Cerebellar nuclear complex (tissue), 1 donor: ENCODE measurements around the gene REEP6.

ENCODE experiments used
- DNase-seq, 2 experiments: peaks; one replicate each; lab custom pipeline; 2025; lab: John Stamatoyannopoulos, UW

The REEP6 gene

DNA sequence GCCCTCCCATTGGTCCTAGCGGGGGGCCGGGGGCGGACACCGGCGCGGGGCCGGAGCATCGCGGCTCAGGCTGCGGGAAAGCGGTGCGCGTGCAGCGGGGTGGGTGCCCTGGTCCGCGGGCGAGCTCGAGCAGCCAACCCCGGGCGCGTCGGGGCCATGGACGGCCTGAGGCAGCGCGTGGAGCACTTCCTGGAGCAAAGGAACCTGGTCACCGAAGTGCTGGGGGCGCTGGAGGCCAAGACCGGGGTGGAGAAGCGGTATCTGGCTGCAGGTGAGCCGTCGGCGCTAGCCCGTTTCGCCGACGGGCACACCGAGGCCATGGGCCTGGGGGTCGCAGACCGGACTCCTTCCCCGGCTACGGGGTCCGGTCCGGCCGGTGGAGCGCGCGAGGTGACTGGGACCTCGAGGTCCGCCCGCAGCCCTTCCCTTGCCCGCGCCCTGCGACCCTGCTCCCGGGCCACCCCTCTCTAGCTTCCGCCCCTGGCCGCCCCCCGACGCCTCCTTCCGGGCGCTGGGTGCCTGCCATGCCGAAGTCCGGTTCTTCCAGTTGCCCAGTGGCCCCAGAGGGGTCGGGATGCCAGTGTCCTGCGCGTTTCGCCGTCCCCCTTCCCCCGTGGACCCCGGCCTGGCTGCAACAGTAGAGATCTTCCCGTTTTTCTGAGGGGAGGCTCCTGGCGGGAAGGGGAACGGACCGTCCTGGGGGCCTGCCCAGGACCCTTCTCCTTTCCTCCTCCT, at the start of gene REEP6:
REEP6 (plus strand) TSS at position 68 of the 735 bp plus-strand sequence; CDS start at position 157, 89 bp downstream.
- no peak for DNase-seq

- DNase-seq = no peak
These were observed 49.1 kb upstream of the REEP6 start for GRCh38 chr19:1441677-1442438.

DNA sequence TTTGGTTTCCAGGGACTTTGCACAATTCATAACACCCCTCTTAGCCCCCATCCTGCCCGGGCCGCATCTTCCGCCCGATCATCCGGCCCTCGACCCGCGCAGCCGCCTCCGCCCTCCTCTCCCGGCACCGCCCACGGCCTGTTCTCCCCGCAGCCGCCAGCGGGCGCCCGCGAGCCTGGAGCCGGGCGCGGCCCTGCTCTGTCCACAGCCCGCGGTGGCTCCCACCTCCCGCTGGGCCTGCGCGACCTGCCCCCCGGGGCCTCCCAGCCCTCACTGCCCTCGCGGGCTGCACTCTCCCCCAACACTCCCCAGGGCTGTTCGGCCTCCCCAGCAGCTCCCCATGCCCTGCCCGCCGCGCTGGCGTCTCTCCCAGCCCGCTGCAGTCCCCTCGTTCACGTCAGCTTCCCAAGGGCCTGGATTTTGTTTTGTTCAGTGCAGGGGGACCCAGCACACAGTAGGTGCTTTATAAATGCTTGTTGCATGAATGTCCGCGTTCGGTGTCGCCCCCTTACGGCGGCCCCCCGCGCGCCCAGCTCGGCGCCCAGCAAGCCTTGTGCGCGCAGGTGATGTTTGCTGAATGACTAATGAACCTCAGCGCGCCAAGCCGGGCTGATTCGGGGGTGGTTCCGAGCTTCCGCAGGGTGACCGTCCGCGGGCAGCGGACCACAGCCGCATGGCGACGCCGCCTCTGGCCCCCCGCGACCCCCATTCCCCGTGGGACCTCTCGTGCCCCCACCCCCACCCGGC, 45.6 kb upstream of the REEP6 start:
- no peak for DNase-seq

GRCh38 chr19:1445932-1446712, 44.9 kb upstream of the REEP6 start:
- no peak for DNase-seq

- no peak for DNase-seq
These were observed 44.1 kb upstream of the REEP6 start for GRCh38 chr19:1446713-1447481.

DNA sequence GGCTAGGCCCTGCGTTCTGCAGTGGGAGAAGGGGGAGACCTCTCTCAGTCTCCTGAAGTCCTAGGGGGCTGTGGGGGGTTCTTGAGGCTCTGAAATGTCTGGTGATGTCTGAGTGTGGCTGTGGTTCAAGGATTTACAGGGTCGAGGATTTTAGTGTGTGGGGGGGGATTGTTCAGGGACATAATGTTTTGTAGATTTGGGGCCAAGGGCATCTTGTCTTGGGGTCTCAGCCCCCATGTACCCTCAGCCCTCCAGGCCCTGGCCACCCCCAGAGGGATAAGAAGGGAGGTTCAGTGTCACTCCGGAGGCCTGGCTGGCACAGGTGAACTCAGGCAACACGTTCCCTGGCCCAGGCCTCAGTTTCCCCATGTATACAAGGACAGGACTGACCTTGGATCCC, 43.5 kb upstream of the REEP6 start:
- DNase-seq = no peak

DNA sequence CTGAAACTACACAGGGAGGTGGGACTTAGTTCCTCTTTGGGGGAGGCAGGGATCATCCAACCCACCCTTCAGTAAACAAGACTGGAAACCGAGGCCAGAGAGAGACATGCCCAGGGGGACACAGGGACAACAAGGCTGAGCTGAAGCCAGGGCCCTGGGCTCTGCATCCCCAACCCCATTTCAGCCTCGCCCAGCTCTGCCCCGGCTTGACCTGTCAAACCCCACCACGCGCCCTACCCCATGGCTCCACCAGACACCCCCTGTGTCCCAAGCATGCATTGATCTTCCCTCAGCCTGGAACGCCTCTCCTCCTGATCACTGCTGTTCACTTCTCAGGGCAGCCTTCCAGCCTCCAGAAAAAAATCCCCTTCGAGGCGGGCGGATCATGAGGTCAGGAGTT, 43.0 kb upstream of the REEP6 start:
- DNase-seq = no peak

DNA sequence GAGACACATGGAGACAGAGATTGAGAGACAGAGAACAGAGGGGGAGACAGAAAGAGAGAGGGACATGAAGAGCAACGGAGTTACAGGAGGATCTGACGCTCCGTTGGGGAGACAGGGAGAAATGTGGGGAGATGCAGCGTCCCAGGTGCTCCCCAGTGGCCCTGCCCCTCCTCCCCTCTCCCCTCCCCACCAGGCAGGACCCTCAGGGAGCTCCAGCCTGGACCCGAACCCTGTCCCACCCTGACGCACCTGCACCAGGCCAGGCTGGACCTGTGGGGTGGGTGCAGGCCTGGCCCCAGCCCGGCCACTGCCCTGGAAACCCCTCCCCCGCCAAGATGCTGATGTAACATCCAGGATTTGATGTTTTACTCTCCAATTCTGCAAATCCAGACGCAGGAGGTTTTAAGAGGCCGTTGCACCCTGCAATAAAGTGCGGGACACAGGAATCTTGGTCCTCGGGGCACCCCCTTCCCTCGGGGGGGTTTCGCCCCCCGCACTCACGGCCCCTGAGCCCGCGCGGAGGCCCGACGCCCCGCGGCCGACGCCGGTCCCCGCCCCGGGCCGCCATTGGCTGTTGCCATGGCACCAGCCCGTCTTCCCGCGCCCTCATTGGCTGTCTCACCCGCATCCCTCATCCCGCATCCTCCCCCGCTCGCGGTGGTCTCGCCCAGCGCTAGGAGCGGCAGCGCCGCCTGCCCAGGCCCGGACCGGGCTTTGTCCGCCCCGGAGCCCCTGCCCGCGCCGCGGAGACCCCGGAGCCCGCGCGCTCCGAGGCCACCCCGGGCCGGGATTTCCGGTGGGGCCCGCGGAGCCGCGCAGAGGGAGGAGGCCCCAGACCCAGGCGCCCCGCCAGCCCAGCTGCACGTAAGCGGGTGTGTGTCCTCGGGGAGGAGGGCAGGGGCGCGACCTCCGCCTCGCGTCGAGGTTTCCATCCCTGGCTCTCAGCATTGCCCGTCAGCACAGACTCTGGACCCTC, 41.2 kb upstream of the REEP6 start, which contains the start of gene APC2:
APC2 (plus strand) TSS at position 655 of the 976 bp plus-strand sequence. CDS start 2,881 bp downstream, outside the sequence.
- DNase-seq = peak in 1 of 2 experiments; percentile 60

DNA sequence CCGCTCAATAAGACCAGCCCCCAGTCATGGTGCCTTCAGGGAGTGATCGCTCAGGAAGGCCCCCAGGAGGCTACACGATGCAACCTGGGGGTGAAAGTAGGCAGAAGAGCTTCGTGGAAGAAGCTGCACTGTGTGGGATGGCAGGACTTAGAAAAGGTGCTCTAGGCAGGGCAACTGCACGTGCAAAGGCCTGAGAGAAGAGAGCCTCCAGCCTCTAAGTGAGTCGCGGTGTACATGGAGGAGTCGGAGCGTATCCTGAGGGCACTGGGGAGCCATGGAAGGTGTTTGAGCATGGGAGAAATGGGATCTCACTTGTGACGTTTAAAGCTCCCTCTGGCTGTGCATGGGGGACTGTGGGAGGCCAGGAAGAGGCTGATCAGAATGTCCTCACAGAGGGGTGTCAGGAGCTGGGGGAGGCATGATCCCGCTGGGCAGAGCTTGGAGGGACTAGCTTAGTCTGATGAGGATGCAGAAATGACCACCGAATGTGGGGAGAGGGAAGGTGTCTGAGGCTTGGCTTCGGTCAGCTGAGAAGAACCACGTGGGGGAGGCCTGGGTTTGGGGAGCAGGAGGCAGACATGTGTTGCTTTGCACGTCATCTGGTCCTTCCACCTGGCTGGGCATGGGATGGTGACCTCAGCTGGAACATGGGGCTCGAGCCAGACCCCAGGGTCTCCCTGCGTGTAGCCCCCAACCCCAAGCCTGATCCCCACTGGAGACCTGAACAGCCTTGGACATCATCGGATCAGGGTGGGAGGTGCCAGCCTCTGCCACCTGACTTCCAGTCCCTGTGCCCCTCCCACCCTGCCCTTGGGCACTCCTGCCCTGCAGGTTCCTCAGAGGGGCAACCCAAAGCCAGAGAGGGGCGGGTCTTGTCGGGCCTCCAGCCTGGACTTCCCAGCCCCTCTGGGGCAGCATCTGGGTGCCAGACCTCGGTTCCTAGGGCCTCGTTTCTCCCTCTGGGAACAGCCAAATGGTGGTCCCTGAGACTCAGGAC, 39.9 kb upstream of the REEP6 start:
- DNase-seq = no peak

- no peak for DNase-seq
These were observed 38.8 kb upstream of the REEP6 start for GRCh38 chr19:1451916-1452801.

DNA sequence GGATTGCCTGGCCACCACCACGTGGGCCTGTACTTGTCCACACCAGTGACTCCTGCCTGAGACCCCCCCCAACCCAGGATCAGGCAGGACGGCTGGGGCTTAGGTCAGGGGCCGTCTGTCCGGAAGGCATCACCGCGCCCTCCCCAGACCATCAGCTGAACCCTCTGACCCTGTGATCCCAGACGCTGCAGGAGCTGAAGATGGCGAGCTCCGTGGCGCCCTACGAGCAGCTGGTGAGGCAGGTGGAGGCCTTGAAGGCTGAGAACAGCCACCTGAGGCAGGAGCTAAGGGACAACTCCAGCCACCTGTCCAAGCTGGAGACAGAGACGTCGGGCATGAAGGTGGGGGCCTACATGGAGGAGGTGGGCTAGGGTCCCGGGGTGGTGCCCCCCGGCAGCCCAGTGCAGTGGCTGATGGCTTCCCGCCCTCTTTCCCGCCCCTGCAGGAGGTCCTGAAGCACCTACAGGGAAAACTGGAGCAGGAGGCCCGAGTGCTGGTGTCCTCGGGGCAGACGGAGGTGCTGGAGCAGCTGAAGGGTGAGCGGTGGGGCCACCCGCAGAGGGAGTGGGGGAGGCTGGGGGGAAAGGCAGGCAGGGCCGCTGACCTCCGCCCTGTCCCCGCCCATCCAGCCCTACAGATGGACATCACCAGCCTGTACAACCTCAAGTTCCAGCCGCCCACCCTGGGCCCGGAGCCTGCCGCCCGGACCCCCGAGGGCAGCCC, 38.0 kb upstream of the REEP6 start:
- DNase-seq = no peak

DNA sequence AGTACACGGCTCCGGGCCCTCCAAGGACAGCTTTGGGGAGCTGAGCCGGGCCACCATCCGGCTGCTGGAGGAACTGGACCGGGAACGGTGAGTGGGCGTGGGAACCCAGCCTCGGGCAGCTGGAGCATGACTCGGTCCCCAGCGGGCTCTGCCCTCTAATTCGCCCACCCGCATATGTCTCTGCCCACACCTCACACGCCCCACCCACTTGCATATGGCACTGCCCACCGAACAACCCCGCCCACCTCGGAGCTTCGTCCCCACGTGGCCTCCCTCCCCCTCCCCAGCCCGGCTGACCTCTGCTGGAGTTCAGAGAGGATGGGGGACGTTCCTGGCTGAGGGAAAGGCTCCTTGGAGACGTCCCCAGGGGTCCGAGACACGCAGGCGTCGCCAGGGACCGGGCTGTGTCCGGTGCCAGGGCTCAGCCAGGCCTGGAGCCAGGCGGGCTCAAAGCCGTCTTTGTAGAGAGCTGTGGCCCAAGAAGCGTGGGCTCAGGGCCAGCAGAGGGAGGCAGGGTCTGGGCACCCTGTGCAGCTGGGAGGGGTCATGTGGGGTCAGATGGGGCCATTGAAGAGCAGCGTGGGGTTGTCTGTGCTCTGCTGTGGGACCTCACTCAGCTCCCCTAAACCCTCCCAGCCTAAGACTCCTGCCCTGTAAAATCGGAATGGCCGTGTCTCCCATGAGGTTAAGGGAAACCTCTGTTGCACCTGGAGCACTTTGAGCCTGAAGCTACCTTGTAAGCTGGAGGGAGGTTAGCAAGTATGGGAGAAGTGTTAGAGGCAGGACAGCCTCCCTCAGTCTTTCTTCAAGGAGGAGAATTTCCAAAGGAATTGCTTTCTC, 37.2 kb upstream of the REEP6 start:
- DNase-seq = no peak

DNA sequence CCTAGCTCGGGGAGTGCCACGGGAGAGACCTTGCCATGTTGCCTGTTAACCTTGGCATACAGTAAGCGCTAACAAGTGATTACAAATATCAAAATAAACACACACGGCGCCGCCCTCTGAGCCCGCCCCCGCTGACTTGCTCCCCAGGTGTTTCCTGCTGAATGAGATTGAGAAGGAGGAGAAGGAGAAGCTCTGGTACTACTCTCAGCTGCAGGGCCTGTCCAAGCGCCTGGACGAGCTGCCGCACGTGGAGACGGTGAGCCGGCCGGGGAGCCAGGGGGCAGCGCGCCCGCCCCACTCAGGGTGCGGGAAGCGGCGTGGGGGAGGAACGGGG, 36.0 kb upstream of the REEP6 start:
- DNase-seq = no peak

GRCh38 chr19:1455336-1456120, 35.5 kb upstream of the REEP6 start:
- DNase-seq = no peak
